Thyroid gland (tissue), 4 donors: ENCODE results near the gene PARD3. TPM values are rescaled to one million over a fixed set of nuclear protein-coding genes. Genes with fewer than 3 reads are reported as not detected.

Experiments used
- DNase-seq, 2 donors: peaks; one replicate each; pipeline ENCODE4 v3.0.0-alpha.2; 2019
- H3K27ac ChIP-seq, 3 donors: fragments of 200-600 bp; sonication (generic); 1 replicate in 2 of 3; 2 replicates in 1 of 3; pipeline ENCODE4 v1.5.1; 2016 to 2019; ENCODE audit warnings: mild to moderate bottlenecking in 1 of 3, moderate library complexity in 1 of 3
- H3K27me3 ChIP-seq: fragments of 200-600 bp; sonication (generic); one replicate; pipeline ENCODE4 v1.5.1; 2019
- H3K36me3 ChIP-seq, 2 donors: fragments of 200-600 bp; sonication (generic); one replicate each; pipeline ENCODE4 v1.5.1; 2016 to 2019
- H3K4me1 ChIP-seq, 2 donors: fragments of 200-600 bp; sonication (generic); one replicate each; pipeline ENCODE4 v1.5.1; 2017 to 2019
- H3K4me3 ChIP-seq, 3 donors: fragments of 200-600 bp; sonication (generic); replicated peaks in 1 of 3; 1 replicate in 2 of 3; 2 replicates in 1 of 3; pipeline ENCODE4 v1.5.1; 2016; ENCODE audit warnings: mild to moderate bottlenecking in 1 of 3
- H3K9me3 ChIP-seq: fragments of 200-600 bp; sonication (generic); one replicate; pipeline ENCODE4 v1.5.1; 2017
- POLR2A ChIP-seq, 2 donors: fragments of 450-650 bp; IDR thresholded peaks; one replicate each; pipeline ENCODE4 v1.6.1; 2017; ENCODE audit warnings: antibody characterized with exemption in 2 of 2, mild to moderate bottlenecking in 2 of 2, moderate library complexity in 1 of 2
- whole genome bisulfite sequencing, 2 donors: methylation state at CpG; one replicate each; pipeline ENCODE4 v1.1.5; 2017; 5-methylcytosine and 5-hydroxymethylcytosine counted together
- intact Hi-C: fragments of 100-400 bp; cut with DNase I; formaldehyde crosslinking; loops from one replicate; pipeline ENCODE4 v1.15.1; 2023
- total RNA-seq, 4 donors: library from RNA; depleted of rRNA; stranded (reverse); fragments of >200 nt; gene quantifications; one replicate each; pipeline ENCODE4 v1.2.3, GENCODE V29; 2016
- TF ChIP-seq, protein P1 (sequence below), 6 experiments: fragments of 200-600 bp in 3 of 6; fragments of 450-650 bp in 3 of 6; sonication (generic) in 3 of 6; IDR thresholded peaks; one replicate each; pipeline ENCODE4 v1.5.1; 2016 to 2019; ENCODE audit warnings: antibody characterized with exemption in 6 of 6, mild to moderate bottlenecking in 2 of 6, inconsistent platforms in 1 of 6, moderate library complexity in 1 of 6

The PARD3 gene
- total RNA-seq, 4 donors from 2014 or later, result 48.6 to 88.4 (median 57.7) TPM

DNA sequence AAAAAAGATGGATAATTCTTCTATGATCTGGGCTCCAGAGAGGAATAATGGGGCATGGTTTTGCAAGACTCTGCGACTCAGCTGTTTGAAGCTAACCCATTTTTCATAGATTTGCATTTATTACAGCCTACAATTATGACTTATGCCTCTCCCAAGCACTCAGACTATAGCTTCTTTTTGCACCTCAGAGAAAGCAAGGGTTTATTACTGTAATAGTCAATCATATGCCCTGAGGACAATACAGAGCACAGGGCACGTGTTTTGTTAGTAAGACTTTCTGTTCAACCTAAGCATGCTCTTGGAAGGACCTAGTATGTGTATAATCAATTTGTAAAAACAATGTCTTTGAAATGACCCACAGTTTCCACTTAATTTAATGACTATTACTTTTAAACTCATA, 221.2 kb downstream of the PARD3 start:
- Histone ChIP-seq H3K27me3 (no peaks in the 10 kb centered on the region), H3K4me3 (no peak overlapping the region), H3K36me3 (no peaks in the 10 kb centered on the region), H3K9me3 (no peaks in the 10 kb centered on the region), H3K4me1 (no peaks in the 10 kb centered on the region), H3K27ac (no peak overlapping the region)
- no peak for DNase-seq
- TF ChIP-seq, protein P1, sequence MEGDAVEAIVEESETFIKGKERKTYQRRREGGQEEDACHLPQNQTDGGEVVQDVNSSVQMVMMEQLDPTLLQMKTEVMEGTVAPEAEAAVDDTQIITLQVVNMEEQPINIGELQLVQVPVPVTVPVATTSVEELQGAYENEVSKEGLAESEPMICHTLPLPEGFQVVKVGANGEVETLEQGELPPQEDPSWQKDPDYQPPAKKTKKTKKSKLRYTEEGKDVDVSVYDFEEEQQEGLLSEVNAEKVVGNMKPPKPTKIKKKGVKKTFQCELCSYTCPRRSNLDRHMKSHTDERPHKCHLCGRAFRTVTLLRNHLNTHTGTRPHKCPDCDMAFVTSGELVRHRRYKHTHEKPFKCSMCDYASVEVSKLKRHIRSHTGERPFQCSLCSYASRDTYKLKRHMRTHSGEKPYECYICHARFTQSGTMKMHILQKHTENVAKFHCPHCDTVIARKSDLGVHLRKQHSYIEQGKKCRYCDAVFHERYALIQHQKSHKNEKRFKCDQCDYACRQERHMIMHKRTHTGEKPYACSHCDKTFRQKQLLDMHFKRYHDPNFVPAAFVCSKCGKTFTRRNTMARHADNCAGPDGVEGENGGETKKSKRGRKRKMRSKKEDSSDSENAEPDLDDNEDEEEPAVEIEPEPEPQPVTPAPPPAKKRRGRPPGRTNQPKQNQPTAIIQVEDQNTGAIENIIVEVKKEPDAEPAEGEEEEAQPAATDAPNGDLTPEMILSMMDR (IDR thresholded peaks at IDR 0.05), result no peak
- TF ChIP-seq POLR2A (IDR thresholded peaks at IDR 0.05), result no peak
- intact Hi-C loops, result no loop called here
- 86 to 97% methylated on average over 2 of the region's 2 CpGs for WGBS, 2 donors

DNA sequence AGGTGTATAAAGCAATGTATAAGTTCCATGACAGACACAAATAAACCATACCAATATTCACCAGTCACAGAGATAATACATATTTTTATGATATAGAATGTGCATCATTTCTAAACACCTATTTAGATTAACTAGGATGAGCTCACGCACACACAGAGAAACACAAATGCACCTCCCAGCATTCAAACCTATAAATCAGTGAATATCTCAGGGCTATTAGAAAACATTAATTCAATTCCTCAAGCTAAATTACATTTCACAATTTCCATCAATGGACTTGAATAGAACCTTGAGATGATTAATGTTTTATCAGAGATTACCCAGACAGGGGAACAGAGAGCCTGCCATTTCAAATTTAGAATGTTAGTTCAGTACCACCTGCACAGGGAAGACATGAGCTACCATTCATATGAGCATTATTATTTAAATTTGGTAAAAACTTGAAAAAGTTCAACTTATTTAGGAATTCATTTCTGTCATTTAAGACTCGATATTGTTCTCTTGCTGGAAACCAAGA, 221.7 kb downstream of the PARD3 start:
- H3K9me3 ChIP-seq, result no peaks in the 10 kb centered on the region
- H3K36me3 ChIP-seq, result no peaks in the 10 kb centered on the region
- TF ChIP-seq, protein P1 (IDR thresholded peaks at IDR 0.05), result no peak
- TF ChIP-seq POLR2A (IDR thresholded peaks at IDR 0.05), result no peak
- H3K4me1 ChIP-seq, result no peaks in the 10 kb centered on the region
- H3K27ac ChIP-seq, result no peak overlapping the region
- intact Hi-C loops, result no loop called here
- WGBS, 2 donors, result 97% methylated on average over 2 of the region's 2 CpGs
- no peak for DNase-seq
- H3K27me3 ChIP-seq, result no peaks in the 10 kb centered on the region
- H3K4me3 ChIP-seq, result no peak overlapping the region

DNA sequence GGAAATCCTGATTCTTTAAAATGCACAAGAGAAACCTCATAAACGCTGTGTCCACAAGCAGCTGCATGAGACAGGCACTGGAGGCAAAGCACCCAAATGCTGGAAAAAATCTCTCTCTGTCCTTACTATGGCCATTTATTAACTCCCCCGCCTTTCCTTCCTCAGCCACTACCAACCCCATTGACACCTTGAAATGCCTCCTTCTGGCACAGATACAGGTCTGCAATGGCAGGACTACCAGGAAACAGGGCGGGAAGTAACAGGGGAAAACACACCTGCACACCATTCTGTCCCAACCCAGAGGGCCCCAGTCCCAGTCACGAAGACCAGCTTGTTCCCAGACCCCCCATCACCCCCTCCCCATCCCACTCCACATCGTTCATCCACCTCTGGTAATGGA, 224.3 kb downstream of the PARD3 start:
- H3K4me1 ChIP-seq, result no peaks in the 10 kb centered on the region
- intact Hi-C loops, result no loop called here
- WGBS, 2 donors, result 85 to 87% methylated on average over 5 of the region's 5 CpGs
- H3K9me3 ChIP-seq, result no peaks in the 10 kb centered on the region
- no peak overlapping the region for H3K4me3 ChIP-seq
- H3K36me3 ChIP-seq, result no peaks in the 10 kb centered on the region
- TF ChIP-seq, protein P1 (IDR thresholded peaks at IDR 0.05), result no peak
- TF ChIP-seq POLR2A (IDR thresholded peaks at IDR 0.05), result no peak
- no peak for DNase-seq
- H3K27ac ChIP-seq, result no peak overlapping the region
- no peaks in the 10 kb centered on the region for H3K27me3 ChIP-seq

DNA sequence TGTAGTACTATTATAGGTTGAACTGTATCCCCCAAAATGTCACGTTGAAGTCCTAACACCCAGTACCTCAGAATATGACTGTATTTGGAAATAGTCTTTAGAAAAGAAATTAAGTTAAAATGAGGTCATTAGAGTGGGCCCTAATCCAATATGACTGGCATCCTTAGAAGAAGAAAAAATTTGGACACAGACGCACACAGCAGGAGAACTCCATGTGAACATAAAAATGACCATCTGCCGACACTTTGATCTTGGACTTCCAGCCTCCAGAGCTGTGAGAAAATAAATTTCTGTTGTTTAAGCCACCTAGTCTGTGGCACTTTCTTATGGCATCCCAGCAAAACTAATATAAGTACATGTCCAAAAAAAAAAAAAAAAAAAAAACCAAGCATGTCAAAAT, 225.8 kb downstream of the PARD3 start:
- DNase-seq, result no peak
- Histone ChIP-seq H3K4me1 (no peaks in the 10 kb centered on the region), H3K27ac (no peak overlapping the region), H3K4me3 (no peak overlapping the region), H3K27me3 (no peaks in the 10 kb centered on the region), H3K9me3 (no peaks in the 10 kb centered on the region), H3K36me3 (no peaks in the 10 kb centered on the region)
- WGBS, 2 donors, result 94% methylated on average over 3 of the region's 3 CpGs
- TF ChIP-seq, protein P1 (IDR thresholded peaks at IDR 0.05), result no peak
- no peak for TF ChIP-seq POLR2A (IDR thresholded peaks at IDR 0.05)
- intact Hi-C loops, result no loop called here

DNA sequence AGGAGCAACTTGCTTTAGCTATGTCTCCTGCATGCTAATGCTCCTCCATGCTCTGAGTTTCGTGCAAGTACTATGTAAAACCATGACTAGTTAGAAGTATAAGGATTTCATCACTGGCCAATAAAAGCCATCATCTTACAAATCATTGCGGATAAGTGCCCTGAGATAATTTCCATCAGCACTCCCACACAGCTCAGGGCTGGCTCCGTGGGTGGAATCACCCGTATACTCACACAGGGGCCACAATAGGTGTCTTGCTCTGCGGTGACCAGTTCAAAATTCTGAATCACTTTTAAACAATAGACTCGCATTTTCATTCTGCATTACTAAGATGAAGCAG, 227.4 kb downstream of the PARD3 start:
- no peak for TF ChIP-seq POLR2A (IDR thresholded peaks at IDR 0.05)
- intact Hi-C loops, result no loop called here
- Histone ChIP-seq H3K27me3 (no peaks in the 10 kb centered on the region), H3K4me1 (no peaks in the 10 kb centered on the region), H3K27ac (no peak overlapping the region), H3K36me3 (no peaks in the 10 kb centered on the region), H3K4me3 (no peak overlapping the region), H3K9me3 (no peaks in the 10 kb centered on the region)
- WGBS, 2 donors, result 82 to 90% methylated on average over 6 of the region's 6 CpGs
- no peak for DNase-seq
